Neural progenitor cell (in vitro differentiated cells): Measurements from ENCODE around the gene CHADL.

Experiments used
- EZH2 ChIP-seq: fragments of 200-600 bp; sonication (generic); IDR thresholded peaks from 2 replicates; pipeline ENCODE4 v1.6.1; 2017; ENCODE audit warnings: antibody characterized with exemption, mild to moderate bottlenecking, moderate library complexity
- TF ChIP-seq, protein P1 (sequence below): fragments of 200-600 bp; sonication (generic); IDR thresholded peaks from 2 replicates; pipeline ENCODE4 v1.5.1; 2017; ENCODE audit warnings: antibody characterized with exemption, mild to moderate bottlenecking

DNA sequence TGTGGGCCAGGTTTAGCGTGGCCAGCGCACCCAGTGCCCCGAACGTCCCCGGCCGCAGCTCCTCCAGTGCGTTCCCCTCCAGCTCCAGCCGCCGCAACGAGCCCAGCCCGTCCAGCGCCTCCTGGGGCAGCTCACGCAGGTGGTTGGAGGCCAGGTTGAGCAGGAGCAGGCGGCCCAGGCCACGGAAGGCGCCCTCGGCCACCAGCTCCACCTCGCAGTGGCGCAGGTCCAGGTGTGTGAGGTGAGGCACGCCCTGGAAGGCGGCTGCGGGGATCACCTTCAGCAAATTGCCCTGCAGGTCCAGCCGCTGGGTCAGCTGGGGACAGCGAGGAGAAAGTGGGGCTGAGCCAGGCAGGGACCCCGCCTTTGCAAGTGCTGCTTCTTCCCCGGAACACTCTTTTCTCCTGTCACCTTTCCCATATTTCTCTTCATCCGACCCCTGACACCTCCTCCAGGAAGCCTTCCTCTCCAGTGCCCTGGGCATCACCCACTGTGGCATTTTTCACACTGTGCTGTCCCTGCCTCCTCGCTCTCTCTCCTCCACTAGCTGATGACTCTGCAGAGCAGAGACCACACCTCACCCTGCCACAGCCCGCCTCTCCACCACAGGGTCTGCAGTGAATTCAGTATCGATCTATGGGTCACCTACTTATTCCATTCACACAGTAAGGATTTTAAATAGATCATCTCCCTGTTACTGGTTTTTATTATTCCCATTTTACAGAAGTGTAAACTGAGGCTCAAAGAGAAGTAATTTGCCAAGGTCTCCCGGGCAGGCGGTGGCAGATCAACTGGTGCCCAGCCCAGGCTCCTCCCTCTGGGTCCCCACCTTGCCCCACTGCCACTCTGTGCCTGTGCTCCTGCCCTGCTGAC, 1.9 kb downstream of the CHADL start:
- TF ChIP-seq, protein P1, sequence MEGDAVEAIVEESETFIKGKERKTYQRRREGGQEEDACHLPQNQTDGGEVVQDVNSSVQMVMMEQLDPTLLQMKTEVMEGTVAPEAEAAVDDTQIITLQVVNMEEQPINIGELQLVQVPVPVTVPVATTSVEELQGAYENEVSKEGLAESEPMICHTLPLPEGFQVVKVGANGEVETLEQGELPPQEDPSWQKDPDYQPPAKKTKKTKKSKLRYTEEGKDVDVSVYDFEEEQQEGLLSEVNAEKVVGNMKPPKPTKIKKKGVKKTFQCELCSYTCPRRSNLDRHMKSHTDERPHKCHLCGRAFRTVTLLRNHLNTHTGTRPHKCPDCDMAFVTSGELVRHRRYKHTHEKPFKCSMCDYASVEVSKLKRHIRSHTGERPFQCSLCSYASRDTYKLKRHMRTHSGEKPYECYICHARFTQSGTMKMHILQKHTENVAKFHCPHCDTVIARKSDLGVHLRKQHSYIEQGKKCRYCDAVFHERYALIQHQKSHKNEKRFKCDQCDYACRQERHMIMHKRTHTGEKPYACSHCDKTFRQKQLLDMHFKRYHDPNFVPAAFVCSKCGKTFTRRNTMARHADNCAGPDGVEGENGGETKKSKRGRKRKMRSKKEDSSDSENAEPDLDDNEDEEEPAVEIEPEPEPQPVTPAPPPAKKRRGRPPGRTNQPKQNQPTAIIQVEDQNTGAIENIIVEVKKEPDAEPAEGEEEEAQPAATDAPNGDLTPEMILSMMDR: no peak
- no peak for TF ChIP-seq EZH2
